Right lobe of liver (tissue), 4 donors: Measurements from ENCODE around the gene ANKS1B.

Experiments used
- CTCF ChIP-seq, 4 donors: fragments of 200-600 bp in 3 of 4; fragments of 450-650 bp in 1 of 4; IDR thresholded peaks; one replicate each; pipeline versions ENCODE4 v1.5.1 to v1.8.0; 2016 to 2022; ENCODE audit warnings: antibody characterized with exemption in 4 of 4, mild to moderate bottlenecking in 2 of 4
- POLR2A ChIP-seq: fragments of 450-650 bp; IDR thresholded peaks from one replicate; pipeline ENCODE4 v1.6.1; 2017; ENCODE audit warnings: antibody characterized with exemption, mild to moderate bottlenecking
- donor health status: DM: no; HTN: no; CAD: no.
- donor health status: DM: no; HTN: no; CAD: no.
- donor health status: DM: no; HTN: yes; CAD: no.

- TF ChIP-seq CTCF (IDR thresholded peaks at IDR 0.05): no peak
- TF ChIP-seq POLR2A: no peak
These were observed 1102.2 kb downstream of the ANKS1B start for GRCh38 chr12:98882526-98882925.
